Stimulated activated CD8-positive, alpha-beta memory T cell treated with anti-CD3 and anti-CD28 coated beads, Interleukin-4, amount 100 ng/mL, for 4 hours (primary cell): ENCODE results near the gene KCNH8.
"Not testable (repeated sequence)": the region's sequence is repeated elsewhere in the genome, so short reads cannot be mapped to it uniquely, and the experiment has no call there.

Experiments
- DNase-seq, 2 donors: peaks; one replicate each; pipeline ENCODE4 v3.0.0-alpha.2; 2020; ENCODE audit warnings: low read depth in 2 of 2, low spot score in 1 of 2

KCNH8 gene

GRCh38 chr3:19173945-19174344 is 25.6 kb downstream of the KCNH8 start:
- no peak for DNase-seq

- no peak for DNase-seq
Measured at GRCh38 chr3:19183584-19183983, 35.3 kb downstream of the KCNH8 start.

GRCh38 chr3:19190126-19190525 is 41.8 kb downstream of the KCNH8 start:
- no peak for DNase-seq

- no peak for DNase-seq
Measured at GRCh38 chr3:19190602-19191001, 42.3 kb downstream of the KCNH8 start.

GRCh38 chr3:19199131-19199530 is 50.8 kb downstream of the KCNH8 start:
- no peak for DNase-seq

GRCh38 chr3:19202303-19202702 is 54.0 kb downstream of the KCNH8 start:
- no peak for DNase-seq

- DNase-seq = no peak
Measured at GRCh38 chr3:19202754-19203153, 54.4 kb downstream of the KCNH8 start.

GRCh38 chr3:19206540-19206939 is 58.2 kb downstream of the KCNH8 start:
- no peak for DNase-seq

- no peak for DNase-seq
Measured at GRCh38 chr3:19213603-19214220, 65.4 kb downstream of the KCNH8 start.

- DNase-seq = no peak
Measured at GRCh38 chr3:19215427-19215826, 67.1 kb downstream of the KCNH8 start.

GRCh38 chr3:19216669-19217337 is 68.5 kb downstream of the KCNH8 start:
- DNase-seq = no peak

- DNase-seq = no peak
Measured at GRCh38 chr3:19220311-19220710, 72.0 kb downstream of the KCNH8 start.

- DNase-seq = no peak
Measured at GRCh38 chr3:19221081-19221480, 72.8 kb downstream of the KCNH8 start.

- DNase-seq = no peak
Measured at GRCh38 chr3:19226479-19226878, 78.2 kb downstream of the KCNH8 start.

GRCh38 chr3:19228167-19228566 is 79.9 kb downstream of the KCNH8 start:
- DNase-seq = no peak

- no peak for DNase-seq
Measured at GRCh38 chr3:19229086-19229485, 80.8 kb downstream of the KCNH8 start.

GRCh38 chr3:19229881-19230280 is 81.6 kb downstream of the KCNH8 start:
- not testable (repeated sequence) for DNase-seq

GRCh38 chr3:19231792-19232461 is 83.6 kb downstream of the KCNH8 start:
- no peak for DNase-seq

GRCh38 chr3:19232566-19232965 is 84.3 kb downstream of the KCNH8 start:
- no peak for DNase-seq

- not testable (repeated sequence) for DNase-seq
Measured at GRCh38 chr3:19233882-19234784, 85.8 kb downstream of the KCNH8 start.

GRCh38 chr3:19248143-19248542 is 99.8 kb downstream of the KCNH8 start:
- no peak for DNase-seq
